GM04503 (cell line): ENCODE measurements around the gene TBC1D22A.

ENCODE experiments used
- DNase-seq: peaks from one replicate; pipeline ENCODE4 v3.0.0-alpha.2; 2012; ENCODE audit warnings: low read depth

TBC1D22A gene

GRCh38 chr22:46737105-46737975, 25.1 kb upstream of the TBC1D22A start:
- DNase-seq: no peak

- DNase-seq: no peak
Observed at GRCh38 chr22:46737976-46738646, 24.3 kb upstream of the TBC1D22A start, which contains the start of gene CERK. TSS of gene CERK (minus strand) at chr22:46738252. CDS start at chr22:46738148, 104 bp downstream.

- no peak for DNase-seq
Observed at GRCh38 chr22:46738647-46739093, 23.8 kb upstream of the TBC1D22A start.

- DNase-seq: no peak
Observed at GRCh38 chr22:46739094-46739870, 23.2 kb upstream of the TBC1D22A start.

GRCh38 chr22:46740910-46741780, 21.3 kb upstream of the TBC1D22A start:
- no peak for DNase-seq

- no peak for DNase-seq
Observed at GRCh38 chr22:46741974-46742519, 20.4 kb upstream of the TBC1D22A start.

GRCh38 chr22:46742576-46743221, 19.8 kb upstream of the TBC1D22A start:
- DNase-seq: no peak

GRCh38 chr22:46744581-46744980, 17.9 kb upstream of the TBC1D22A start:
- DNase-seq: no peak

GRCh38 chr22:46746192-46746591, 16.3 kb upstream of the TBC1D22A start:
- DNase-seq: no peak

- no peak for DNase-seq
Observed at GRCh38 chr22:46746620-46747019, 15.8 kb upstream of the TBC1D22A start.

GRCh38 chr22:46747646-46748045, 14.8 kb upstream of the TBC1D22A start:
- no peak for DNase-seq

- no peak for DNase-seq
Observed at GRCh38 chr22:46748206-46748907, 14.1 kb upstream of the TBC1D22A start.

GRCh38 chr22:46748908-46749675, 13.4 kb upstream of the TBC1D22A start:
- DNase-seq: no peak

GRCh38 chr22:46749682-46750529, 12.5 kb upstream of the TBC1D22A start:
- no peak for DNase-seq

GRCh38 chr22:46750530-46750800, 12.0 kb upstream of the TBC1D22A start:
- no peak for DNase-seq

GRCh38 chr22:46750863-46751443, 11.5 kb upstream of the TBC1D22A start:
- no peak for DNase-seq

- DNase-seq: no peak
Observed at GRCh38 chr22:46752286-46752987, 10.0 kb upstream of the TBC1D22A start.

GRCh38 chr22:46752988-46753310, 9.5 kb upstream of the TBC1D22A start:
- DNase-seq: no peak
